Ishikawa (cell line): ENCODE data around the gene APOH.

Source experiments
- CEBPB ChIP-seq: IDR thresholded peaks from 2 replicates; pipeline ENCODE4 v1.6.1; 2012
- CREB1 ChIP-seq: IDR thresholded peaks from 2 replicates; pipeline ENCODE4 v1.6.1; 2012; ENCODE audit warnings: low read depth
- EGR1 ChIP-seq: IDR thresholded peaks from 2 replicates; pipeline ENCODE4 v1.6.1; 2012
- EP300 ChIP-seq: IDR thresholded peaks from 2 replicates; pipeline ENCODE4 v1.6.1; 2012; ENCODE audit warnings: borderline replicate concordance
- FOXM1 ChIP-seq: IDR thresholded peaks from 2 replicates; pipeline ENCODE4 v1.6.1; 2012; ENCODE audit warnings: low read depth, borderline replicate concordance
- NFIC ChIP-seq: IDR thresholded peaks from 2 replicates; pipeline ENCODE4 v1.6.1; 2012
- TAF1 ChIP-seq: IDR thresholded peaks from 2 replicates; pipeline ENCODE4 v1.6.1; 2012; ENCODE audit warnings: low read depth, mild to moderate bottlenecking
- TCF12 ChIP-seq: IDR thresholded peaks from 2 replicates; pipeline ENCODE4 v1.6.1; 2012; ENCODE audit warnings: low read depth
- TEAD4 ChIP-seq: IDR thresholded peaks from 2 replicates; pipeline ENCODE4 v1.6.1; 2012
- YY1 ChIP-seq: IDR thresholded peaks from 2 replicates; pipeline ENCODE4 v1.6.1; 2012; ENCODE audit warnings: low read depth
- ZBTB7A ChIP-seq: IDR thresholded peaks from 2 replicates; pipeline ENCODE4 v1.6.1; 2012; ENCODE audit warnings: low read depth
- TF ChIP-seq, protein P1 (sequence below): IDR thresholded peaks from 2 replicates; pipeline ENCODE4 v1.6.1; 2012; ENCODE audit warnings: low read depth, mild to moderate bottlenecking

DNA sequence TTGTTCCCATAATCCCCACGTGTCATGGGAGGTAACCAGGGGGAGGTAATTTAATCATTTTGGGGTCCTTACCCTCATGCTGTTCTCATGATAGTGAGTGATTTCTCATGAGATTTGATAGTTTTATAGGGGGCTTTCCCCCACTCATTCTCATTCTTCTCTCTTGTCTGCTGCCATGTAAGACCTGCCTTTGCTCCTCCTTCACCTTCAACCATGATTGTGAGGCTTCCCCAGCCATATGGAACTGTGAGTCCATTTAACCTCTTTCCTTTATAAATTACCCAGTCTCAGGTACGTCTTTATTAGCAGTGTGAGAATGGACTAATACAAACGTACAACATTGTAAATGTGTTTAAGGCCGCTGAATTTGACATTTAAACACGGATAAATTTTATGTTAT, 35.5 kb upstream of the APOH start:
- TF ChIP-seq FOXM1 (no peak), EP300 (no peak), TEAD4 (no peak), YY1 (no peak), TCF12 (no peak), TAF1 (no peak), CEBPB (no peak), CREB1 (no peak), NFIC (no peak), EGR1 (no peak), ZBTB7A (no peak)
- TF ChIP-seq, protein P1, sequence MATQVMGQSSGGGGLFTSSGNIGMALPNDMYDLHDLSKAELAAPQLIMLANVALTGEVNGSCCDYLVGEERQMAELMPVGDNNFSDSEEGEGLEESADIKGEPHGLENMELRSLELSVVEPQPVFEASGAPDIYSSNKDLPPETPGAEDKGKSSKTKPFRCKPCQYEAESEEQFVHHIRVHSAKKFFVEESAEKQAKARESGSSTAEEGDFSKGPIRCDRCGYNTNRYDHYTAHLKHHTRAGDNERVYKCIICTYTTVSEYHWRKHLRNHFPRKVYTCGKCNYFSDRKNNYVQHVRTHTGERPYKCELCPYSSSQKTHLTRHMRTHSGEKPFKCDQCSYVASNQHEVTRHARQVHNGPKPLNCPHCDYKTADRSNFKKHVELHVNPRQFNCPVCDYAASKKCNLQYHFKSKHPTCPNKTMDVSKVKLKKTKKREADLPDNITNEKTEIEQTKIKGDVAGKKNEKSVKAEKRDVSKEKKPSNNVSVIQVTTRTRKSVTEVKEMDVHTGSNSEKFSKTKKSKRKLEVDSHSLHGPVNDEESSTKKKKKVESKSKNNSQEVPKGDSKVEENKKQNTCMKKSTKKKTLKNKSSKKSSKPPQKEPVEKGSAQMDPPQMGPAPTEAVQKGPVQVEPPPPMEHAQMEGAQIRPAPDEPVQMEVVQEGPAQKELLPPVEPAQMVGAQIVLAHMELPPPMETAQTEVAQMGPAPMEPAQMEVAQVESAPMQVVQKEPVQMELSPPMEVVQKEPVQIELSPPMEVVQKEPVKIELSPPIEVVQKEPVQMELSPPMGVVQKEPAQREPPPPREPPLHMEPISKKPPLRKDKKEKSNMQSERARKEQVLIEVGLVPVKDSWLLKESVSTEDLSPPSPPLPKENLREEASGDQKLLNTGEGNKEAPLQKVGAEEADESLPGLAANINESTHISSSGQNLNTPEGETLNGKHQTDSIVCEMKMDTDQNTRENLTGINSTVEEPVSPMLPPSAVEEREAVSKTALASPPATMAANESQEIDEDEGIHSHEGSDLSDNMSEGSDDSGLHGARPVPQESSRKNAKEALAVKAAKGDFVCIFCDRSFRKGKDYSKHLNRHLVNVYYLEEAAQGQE, result no peak
